T-helper 22 cell (primary cell): ENCODE results near the gene GRAMD2A.
A peak's percentile ranks its signal among the peaks of the same experiment; 100 is the strongest.

Experiments
- DNase-seq: peaks from one replicate; pipeline ENCODE4 v3.0.0-alpha.2; 2020; ENCODE audit warnings: low read depth

Gene GRAMD2A

DNA sequence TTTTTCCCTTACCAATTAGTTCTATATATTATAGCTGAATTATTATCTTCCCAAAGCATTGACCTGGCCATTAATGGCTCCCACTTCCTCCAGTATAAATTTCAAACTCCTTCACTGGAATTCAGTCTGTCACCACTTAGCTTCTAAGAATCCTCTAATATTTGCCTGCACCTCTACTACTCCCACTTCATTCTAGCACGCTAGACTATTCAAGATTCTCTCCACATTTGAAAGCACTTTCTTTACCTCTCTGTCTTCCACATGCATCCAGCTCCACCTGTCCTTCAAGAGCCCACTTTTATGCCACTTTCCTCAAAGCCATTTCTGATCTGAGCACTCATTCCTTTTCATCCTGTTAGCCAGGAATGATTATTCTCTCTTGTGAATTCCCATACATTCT, 64.4 kb downstream of the GRAMD2A start:
- DNase-seq = no peak

DNA sequence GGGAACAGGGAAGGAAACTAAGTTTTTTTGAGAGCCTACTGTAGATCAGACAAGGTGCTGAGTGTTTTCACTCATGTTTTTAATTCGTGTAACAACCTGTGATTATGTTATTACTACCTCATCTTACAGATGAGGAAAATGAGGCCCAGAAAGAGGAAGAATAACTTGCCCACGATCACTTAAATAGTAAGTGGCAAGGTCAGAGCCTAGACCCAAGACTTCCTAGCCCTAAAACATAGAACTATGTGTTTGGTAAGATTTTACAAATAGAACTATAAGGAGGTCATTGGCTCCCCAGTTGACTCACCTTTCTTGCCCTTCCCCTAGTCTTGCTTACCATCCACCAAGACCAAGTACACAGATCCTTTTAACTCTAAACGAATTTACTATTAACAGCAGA, 65.7 kb downstream of the GRAMD2A start:
- no peak for DNase-seq

DNA sequence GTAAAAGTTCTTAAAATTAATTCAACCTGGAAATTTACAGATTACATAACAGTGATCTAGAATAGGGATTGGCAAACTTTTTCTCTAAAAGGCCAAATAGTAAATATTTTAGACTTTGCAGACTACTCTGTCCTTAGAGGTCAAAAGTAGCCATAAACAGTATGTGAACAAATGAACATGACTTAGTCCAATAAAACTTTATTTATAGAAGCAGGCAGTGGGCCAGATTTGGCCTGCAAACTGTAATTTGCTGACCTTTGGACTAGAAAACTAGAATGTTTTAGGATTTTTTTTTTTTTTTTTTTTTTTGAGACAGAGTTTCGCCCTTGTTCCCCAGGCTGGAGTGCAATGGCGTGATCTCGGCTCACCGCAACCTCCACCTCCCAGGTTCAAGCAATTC, 67.3 kb downstream of the GRAMD2A start:
- no peak for DNase-seq

DNA sequence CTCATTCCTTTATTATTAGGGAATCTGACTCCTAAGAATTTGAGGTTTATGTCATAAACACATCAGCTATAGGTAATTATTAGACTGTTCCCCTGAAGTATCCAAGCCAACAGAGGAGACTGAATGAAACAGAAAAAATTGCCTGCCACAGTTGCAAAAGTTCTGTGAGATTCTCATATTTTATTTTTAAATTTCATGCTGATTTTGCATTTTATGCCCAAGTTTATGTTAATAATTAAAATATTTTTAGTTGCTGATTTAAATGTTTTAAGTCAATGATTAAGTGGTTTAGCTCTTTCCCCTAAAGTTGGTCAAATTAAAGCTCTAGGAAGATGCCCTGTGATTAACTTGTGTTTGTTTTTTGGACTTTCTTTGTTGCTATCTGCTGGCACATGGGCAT, 69.2 kb downstream of the GRAMD2A start:
- no peak for DNase-seq

DNA sequence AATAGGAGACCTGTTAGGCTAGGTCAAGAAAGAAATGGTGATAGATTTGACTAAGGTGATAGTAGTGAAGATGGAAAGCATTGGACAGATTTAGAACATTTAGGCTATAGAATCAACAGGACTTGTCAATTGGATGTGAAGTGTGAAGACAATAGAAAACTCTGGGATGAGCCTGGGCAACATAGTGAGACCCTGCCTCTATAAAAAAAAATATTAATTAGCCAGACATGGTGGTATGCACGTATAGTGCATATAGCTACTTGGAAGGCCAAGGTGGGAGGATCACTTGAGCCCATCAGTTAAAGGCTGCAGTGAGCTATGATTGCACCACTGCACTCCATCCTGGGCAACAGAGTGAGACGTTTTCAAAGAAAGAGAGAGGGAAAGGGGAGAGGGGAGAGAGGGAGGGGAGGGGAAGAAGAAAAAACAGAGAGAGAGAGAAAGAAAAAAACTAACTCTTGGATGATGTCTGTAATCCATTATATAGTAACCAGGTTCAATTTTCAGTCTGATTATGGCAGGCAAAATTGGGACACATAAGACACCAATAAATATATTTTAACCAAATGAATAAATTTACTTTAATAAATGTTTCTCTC, 69.8 kb downstream of the GRAMD2A start:
- DNase-seq = no peak

DNA sequence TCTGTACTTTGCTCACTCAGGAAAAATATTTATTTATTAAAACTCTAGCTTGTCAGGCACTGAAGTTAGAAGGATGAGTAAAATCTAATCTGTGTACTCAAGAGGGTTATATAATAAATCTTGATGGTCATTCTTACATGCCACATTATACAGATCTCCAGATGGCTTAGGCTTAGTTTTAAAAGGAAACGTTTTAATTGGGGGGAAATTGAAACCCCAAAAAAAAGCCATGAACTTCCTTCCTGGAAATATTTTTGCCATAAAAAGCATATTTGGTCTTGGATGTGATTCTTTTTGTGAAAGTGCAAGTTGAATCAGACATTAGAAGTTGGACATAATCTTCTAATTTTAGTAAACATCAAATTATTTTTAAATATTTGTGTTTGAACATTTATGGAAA, 73.4 kb downstream of the GRAMD2A start:
- DNase-seq = no peak

DNA sequence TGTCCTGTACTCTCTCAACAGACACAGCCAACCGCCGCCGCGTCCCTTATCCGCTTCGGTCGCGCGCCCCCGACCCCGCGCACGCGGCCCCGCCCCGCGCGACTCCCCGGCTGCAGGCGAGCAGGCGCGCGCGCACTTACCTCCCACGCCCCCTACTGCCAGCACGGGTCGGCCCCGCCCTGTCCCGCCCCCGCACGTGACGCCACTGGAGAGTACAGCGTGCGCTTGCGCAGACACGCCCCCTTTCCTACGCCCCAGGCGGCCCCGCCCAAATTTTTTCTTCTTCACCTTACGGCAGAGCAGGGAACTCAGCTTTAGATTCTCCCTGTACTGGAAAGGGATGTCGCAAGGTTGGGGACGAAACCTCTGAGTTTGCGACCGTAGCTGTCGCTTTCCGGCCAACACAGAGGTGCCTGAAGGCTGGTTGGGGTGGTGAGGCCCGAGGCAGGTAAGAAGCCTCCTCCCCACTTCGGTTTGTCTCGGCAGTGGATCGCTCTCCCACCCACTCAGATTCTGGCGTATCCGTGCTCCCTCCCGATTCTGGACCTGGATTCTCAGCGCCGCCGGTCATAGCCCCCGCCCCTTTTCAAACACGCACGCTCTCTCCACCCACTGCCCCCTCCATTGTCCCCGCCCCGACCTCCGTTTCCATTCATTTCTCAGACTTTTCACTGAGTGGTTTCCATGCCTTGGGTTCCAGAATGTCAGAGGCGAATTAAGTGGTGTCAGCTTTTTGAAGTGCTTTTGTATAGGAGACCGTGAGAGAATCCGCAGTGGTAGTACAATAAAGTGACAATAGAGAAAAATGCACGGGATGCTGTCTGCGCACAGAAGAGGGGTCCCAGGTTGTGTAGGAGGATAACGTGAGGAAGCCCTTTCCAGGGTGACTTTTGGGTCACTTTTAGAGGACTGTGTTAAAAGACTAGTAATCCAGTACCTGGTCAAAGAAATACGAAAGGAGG, 79.3 kb downstream of the GRAMD2A start, which contains the start of the genes MYO9A and SENP8:
Gene MYO9A (minus strand): TSS at position 134 of the 962 bp plus-strand sequence. CDS start 71,587 bp downstream, outside the sequence.
Gene SENP8 (plus strand): TSS at position 387 of the 962 bp plus-strand sequence. CDS start 21,221 bp downstream, outside the sequence.
- peak; percentile 96 for DNase-seq

DNA sequence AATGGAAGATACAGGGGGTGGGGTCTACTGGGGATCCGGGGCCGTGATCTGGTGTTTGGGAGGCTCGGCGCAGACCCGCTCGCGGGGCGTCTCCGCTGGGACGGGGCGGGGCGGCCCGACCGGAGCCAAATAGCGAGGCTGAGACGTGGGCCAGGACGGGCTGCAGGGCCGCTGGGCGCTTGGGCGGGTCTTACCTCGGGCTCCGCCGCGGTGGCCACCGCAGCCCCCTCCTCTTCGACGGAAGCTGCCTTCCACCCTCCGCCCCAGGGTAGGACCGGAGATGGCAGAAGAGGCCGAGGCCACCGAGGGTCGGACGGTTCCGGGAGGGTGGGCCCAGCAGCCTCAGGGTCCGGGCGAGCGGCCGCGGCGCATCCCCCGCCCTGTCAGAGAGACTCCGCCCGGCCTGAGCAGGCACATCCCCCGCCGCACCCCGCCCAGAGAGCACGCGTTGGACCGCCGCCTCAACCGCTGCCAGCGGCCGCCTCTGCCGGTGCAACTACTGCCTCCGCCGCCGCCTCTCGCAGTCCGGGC, 80.0 kb downstream of the GRAMD2A start:
- DNase-seq = peak; percentile 63

DNA sequence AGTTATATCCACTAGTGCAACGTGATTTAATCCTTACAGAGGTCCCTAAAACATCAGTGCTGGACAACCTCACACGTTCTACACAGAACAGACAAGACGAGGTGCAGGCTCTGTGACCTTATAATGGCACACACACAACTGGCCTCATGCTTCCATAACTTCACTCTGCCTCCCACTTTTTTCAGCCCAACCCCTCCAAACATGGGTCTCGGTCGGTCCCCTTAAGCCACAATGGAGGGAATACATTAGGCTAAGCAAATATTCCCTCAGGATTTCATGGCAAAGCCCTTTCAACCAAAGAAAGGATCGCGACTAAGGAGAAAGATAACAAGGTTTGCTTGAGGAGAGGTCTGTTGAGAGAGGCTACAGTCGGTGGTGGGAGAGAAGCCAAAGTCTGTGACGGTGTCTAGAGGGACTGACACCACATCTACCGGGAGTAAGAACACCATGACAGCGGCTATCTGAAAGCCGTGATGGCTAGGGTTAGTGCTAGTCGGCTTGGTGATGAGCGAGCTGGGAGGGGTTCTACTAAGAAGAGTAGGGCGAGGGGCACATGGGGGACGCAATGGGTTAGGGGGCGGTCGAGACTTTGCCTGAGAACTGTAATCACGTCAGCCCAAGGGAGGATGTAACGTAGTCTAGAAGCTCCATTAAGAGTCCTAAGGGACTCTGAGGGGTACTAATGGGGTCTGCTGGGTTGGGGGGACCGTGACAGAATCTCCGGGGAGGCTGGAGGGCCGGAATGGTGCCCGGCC, 80.7 kb downstream of the GRAMD2A start:
- DNase-seq = no peak

DNA sequence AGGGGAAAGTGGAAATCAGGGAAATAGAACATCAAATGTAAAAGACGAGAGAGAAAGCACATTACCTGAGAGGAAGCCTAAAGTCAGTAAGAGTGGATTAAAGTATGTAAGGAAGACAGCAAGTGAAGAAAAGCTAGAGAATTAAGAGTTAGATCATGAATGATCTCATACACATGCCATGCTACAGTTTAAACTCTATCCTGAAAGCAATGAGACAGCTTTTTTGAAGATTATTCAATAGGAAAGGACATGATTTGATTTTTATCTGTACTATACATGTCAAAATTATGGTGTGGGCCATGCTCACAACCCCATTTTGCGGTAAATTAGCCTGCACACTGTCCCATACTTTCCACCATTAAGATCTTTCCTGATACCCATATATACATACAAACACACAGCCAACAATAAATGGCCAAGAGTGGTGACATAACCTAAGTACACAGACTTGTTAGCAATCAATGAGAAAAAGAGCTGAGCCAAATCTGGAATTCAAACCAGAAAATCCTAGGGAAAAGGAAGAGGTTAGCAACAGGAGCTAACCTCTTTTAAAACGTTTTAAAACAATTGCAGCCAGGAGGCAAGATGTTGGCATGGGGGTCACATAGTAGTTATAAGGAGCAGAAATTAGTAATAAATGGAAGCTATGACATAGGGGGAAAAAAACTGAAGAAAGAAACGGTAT, 84.1 kb downstream of the GRAMD2A start:
- no peak for DNase-seq

DNA sequence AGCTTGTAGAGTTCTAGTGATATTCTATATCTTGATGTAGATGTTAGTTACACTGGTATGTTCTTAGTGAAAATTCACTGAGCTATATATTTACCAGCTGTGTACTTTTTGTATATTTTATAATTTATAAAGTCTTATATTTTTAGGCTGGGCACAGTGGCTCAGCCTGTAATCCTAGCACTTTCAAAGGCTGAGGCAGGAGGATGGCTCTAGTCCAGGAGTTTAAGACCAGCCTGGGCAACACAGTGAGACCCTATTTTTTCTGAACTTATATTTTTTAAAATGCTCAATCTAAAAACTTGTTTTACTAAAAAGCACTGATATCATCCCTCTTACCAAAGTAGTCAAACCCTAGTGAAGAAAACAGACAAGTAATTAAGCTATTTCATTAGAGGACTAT, 84.8 kb downstream of the GRAMD2A start:
- no peak for DNase-seq

DNA sequence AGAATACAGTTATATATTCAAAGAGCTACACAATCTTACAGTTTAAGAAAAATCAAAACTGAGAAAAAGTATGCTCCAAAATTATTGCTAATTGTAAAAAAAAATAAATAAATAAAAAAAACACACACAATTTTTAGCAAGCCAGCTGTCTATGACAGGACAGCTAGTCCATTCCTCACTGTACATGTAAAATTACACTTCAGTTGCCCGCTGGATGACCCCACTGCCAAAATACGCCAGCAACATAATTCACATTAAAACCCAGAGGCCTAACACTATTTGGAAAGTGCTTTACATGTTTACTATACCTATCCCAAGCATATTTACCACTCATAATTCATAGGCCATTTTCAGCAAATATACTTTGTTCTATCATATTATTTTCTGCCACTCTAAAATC, 85.5 kb downstream of the GRAMD2A start:
- no peak for DNase-seq

DNA sequence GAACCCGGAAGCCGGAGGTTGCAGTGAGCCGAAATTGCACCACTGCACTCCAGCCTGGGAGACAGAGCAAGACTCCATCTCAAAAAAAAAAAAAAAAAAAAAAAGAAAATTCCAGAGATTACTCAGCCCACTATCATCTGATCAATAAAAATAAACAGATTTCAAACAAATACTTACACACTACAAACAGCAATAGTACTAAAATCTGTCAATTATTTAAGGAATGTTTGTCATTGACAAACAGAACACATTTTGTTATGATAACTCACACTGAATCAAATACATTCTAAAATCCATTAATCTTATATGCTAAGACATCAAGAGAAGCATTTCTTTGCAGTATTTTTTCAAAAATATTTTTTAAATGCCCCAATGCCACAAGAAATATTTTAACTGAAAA, 87.2 kb downstream of the GRAMD2A start:
- no peak for DNase-seq
